Vagina (tissue), 2 donors: ENCODE results near the gene MSLN. TPM values are rescaled to one million over a fixed set of nuclear protein-coding genes. Genes with fewer than 3 reads are reported as not detected.

ENCODE experiments used
- DNase-seq, 2 donors: peaks; one replicate each; pipeline ENCODE4 v3.0.0-alpha.2; 2017; ENCODE audit errors: extremely low spot score in 2 of 2
- H3K27ac ChIP-seq: fragments of 200-600 bp; sonication (generic); one replicate; pipeline ENCODE4 v1.5.1; 2019
- H3K27me3 ChIP-seq: fragments of 200-600 bp; sonication (generic); one replicate; pipeline ENCODE4 v1.5.1; 2019
- H3K36me3 ChIP-seq, 2 donors: fragments of 200-600 bp; sonication (generic); one replicate each; pipeline ENCODE4 v1.5.1; 2017 to 2019
- H3K4me1 ChIP-seq: fragments of 200-600 bp; sonication (generic); one replicate; pipeline ENCODE4 v1.5.1; 2019
- H3K4me3 ChIP-seq, 2 donors: fragments of 200-600 bp; sonication (generic); 1 replicate in 1 of 2; 2 replicates in 1 of 2; pipeline ENCODE4 v1.5.1; 2016 to 2019
- H3K9me3 ChIP-seq: fragments of 200-600 bp; sonication (generic); one replicate; pipeline ENCODE4 v1.5.1; 2019
- CTCF ChIP-seq, 3 experiments: fragments of 450-650 bp in 2 of 3; fragments of 200-600 bp in 1 of 3; sonication (generic) in 1 of 3; IDR thresholded peaks; one replicate each; pipeline ENCODE4 v1.5.1; 2017 to 2019; ENCODE audit warnings: antibody characterized with exemption in 3 of 3, mild to moderate bottlenecking in 2 of 3, moderate library complexity in 2 of 3
- POLR2A ChIP-seq, 2 donors: fragments of 450-650 bp; IDR thresholded peaks; one replicate each; pipeline ENCODE4 v1.6.1; 2017; ENCODE audit warnings: antibody characterized with exemption in 2 of 2, mild to moderate bottlenecking in 2 of 2, moderate library complexity in 2 of 2
- POLR2AphosphoS5 ChIP-seq, 2 donors: sonication (generic); formaldehyde crosslinking; IDR thresholded peaks; one replicate each; pipeline ENCODE4 v1.9.0; 2017; ENCODE audit warnings: antibody characterized with exemption in 2 of 2, mild to moderate bottlenecking in 2 of 2, low read depth in 1 of 2; ENCODE audit not compliant: insufficient read depth in 1 of 2
- intact Hi-C: fragments of 100-400 bp; cut with DNase I; formaldehyde crosslinking; loops from one replicate; pipeline ENCODE4 v1.15.1; 2023
- total RNA-seq: library from RNA; depleted of rRNA; stranded (reverse); fragments of >200 nt; gene quantifications from one replicate; pipeline ENCODE4 v1.2.3, GENCODE V29; 2016

MSLN gene
- total RNA-seq, 1 donor from 2014 or later: not detected

GRCh38 chr16:754656-755055 is 5.9 kb upstream of the MSLN start:
- H3K4me1 ChIP-seq: no peaks in the 10 kb centered on the region
- TF ChIP-seq POLR2AphosphoS5 (IDR thresholded peaks at IDR 0.05; ENCODE audit: insufficient read depth in 1 of 2, low read depth in 1 of 2): no peak
- no peaks in the 10 kb centered on the region for H3K27me3 ChIP-seq
- intact Hi-C loops: no loop called here
- no peaks in the 10 kb centered on the region for H3K36me3 ChIP-seq
- H3K27ac ChIP-seq: no peak overlapping the region
- DNase-seq: no peak
- H3K4me3 ChIP-seq: no peak overlapping the region
- H3K9me3 ChIP-seq: no peaks in the 10 kb centered on the region

- Histone ChIP-seq H3K36me3 (no peaks in the 10 kb centered on the region), H3K9me3 (no peaks in the 10 kb centered on the region), H3K4me1 (peaks cover 8% of the 10 kb centered on the region), H3K4me3 (no peak overlapping the region), H3K27ac (no peak overlapping the region), H3K27me3 (no peaks in the 10 kb centered on the region)
- no peak for DNase-seq
- intact Hi-C loops: no loop called here
- no peak for TF ChIP-seq CTCF (IDR thresholded peaks at IDR 0.05)
Measured at GRCh38 chr16:756428-756827, 4.1 kb upstream of the MSLN start.

GRCh38 chr16:759110-759910 is 1.2 kb upstream of the MSLN start:
- TF ChIP-seq POLR2A (IDR thresholded peaks at IDR 0.05) (no peak), POLR2AphosphoS5 (IDR thresholded peaks at IDR 0.05; ENCODE audit: insufficient read depth in 1 of 2, low read depth in 1 of 2) (no peak), CTCF (IDR thresholded peaks at IDR 0.05) (no peak)
- H3K4me3 ChIP-seq: no peak overlapping the region
- H3K36me3 ChIP-seq: no peaks in the 10 kb centered on the region
- intact Hi-C loops: no loop called here
- H3K4me1 ChIP-seq: peaks cover 8% of the 10 kb centered on the region
- H3K27me3 ChIP-seq: no peaks in the 10 kb centered on the region
- no peak overlapping the region for H3K27ac ChIP-seq
- H3K9me3 ChIP-seq: no peaks in the 10 kb centered on the region
- DNase-seq: no peak

GRCh38 chr16:760065-760464 is 469 bp upstream of the MSLN start:
- H3K4me1 ChIP-seq: peaks cover 8% of the 10 kb centered on the region

GRCh38 chr16:761625-762513 is 1.3 kb downstream of the MSLN start:
- intact Hi-C loops: no loop called here
- Histone ChIP-seq H3K4me3 (no peak overlapping the region), H3K4me1 (peaks cover 8% of the 10 kb centered on the region), H3K27ac (no peak overlapping the region), H3K27me3 (no peaks in the 10 kb centered on the region), H3K9me3 (no peaks in the 10 kb centered on the region), H3K36me3 (no peaks in the 10 kb centered on the region)
- no peak for TF ChIP-seq POLR2A (IDR thresholded peaks at IDR 0.05)
- no peak for TF ChIP-seq POLR2AphosphoS5 (IDR thresholded peaks at IDR 0.05; ENCODE audit: insufficient read depth in 1 of 2, low read depth in 1 of 2)
- TF ChIP-seq CTCF (IDR thresholded peaks at IDR 0.05): no peak
- DNase-seq: no peak

More at GRCh38 chr16:760065-760464, 469 bp upstream of the MSLN start:
- Histone ChIP-seq H3K36me3 (no peaks in the 10 kb centered on the region), H3K27me3 (no peaks in the 10 kb centered on the region), H3K4me3 (no peak overlapping the region), H3K9me3 (no peaks in the 10 kb centered on the region), H3K27ac (no peak overlapping the region)
- intact Hi-C loops: no loop called here
- no peak for TF ChIP-seq CTCF (IDR thresholded peaks at IDR 0.05)
- TF ChIP-seq POLR2A (IDR thresholded peaks at IDR 0.05): no peak
- TF ChIP-seq POLR2AphosphoS5 (IDR thresholded peaks at IDR 0.05; ENCODE audit: insufficient read depth in 1 of 2, low read depth in 1 of 2): no peak
- no peak for DNase-seq
